ENCODE data around the gene NCCRP1.

Gene NCCRP1

GRCh38 chr19:39157275-39157996 lies 39.3 kb upstream of the NCCRP1 start:
- Histone ChIP-seq H3K36me3 (ENCODE audit: insufficient read depth, low read length) (no peaks in the 10 kb centered on the region), H3K4me3 (ENCODE audit: low read length) (no peak overlapping the region), H3K9me3 (ENCODE audit: low read length) (no peaks in the 10 kb centered on the region), H2AFZ (ENCODE audit: low read depth, low read length) (no peak overlapping the region), H3K27me3 (ENCODE audit: insufficient read depth, low read length) (no peaks in the 10 kb centered on the region), H3K4me1 (ENCODE audit: insufficient read depth, low read length) (no peaks in the 10 kb centered on the region)

GRCh38 chr19:39157997-39158389 lies 38.8 kb upstream of the NCCRP1 start:
- Histone ChIP-seq H3K27me3 (ENCODE audit: insufficient read depth, low read length) (no peaks in the 10 kb centered on the region), H3K4me3 (ENCODE audit: low read length) (no peak overlapping the region), H2AFZ (ENCODE audit: low read depth, low read length) (no peak overlapping the region), H3K4me1 (ENCODE audit: insufficient read depth, low read length) (peaks cover 3% of the 10 kb centered on the region), H3K9me3 (ENCODE audit: low read length) (no peaks in the 10 kb centered on the region), H3K36me3 (ENCODE audit: insufficient read depth, low read length) (no peaks in the 10 kb centered on the region)

GRCh38 chr19:39158646-39159260 lies 38.0 kb upstream of the NCCRP1 start:
- Histone ChIP-seq H2AFZ (ENCODE audit: low read depth, low read length) (no peak overlapping the region), H3K4me3 (ENCODE audit: low read length) (no peak overlapping the region), H3K27me3 (ENCODE audit: insufficient read depth, low read length) (no peaks in the 10 kb centered on the region), H3K9me3 (ENCODE audit: low read length) (no peaks in the 10 kb centered on the region), H3K4me1 (ENCODE audit: insufficient read depth, low read length) (peaks cover 4% of the 10 kb centered on the region), H3K36me3 (ENCODE audit: insufficient read depth, low read length) (no peaks in the 10 kb centered on the region)

GRCh38 chr19:39160523-39160861 lies 36.3 kb upstream of the NCCRP1 start:
- peaks cover 4% of the 10 kb centered on the region for H3K4me1 ChIP-seq (ENCODE audit: insufficient read depth, low read length)
- H3K9me3 ChIP-seq (ENCODE audit: low read length) = no peaks in the 10 kb centered on the region
- H3K27me3 ChIP-seq (ENCODE audit: insufficient read depth, low read length) = no peaks in the 10 kb centered on the region

GRCh38 chr19:39160889-39161672 lies 35.7 kb upstream of the NCCRP1 start:
- Histone ChIP-seq H3K27me3 (ENCODE audit: insufficient read depth, low read length) (no peaks in the 10 kb centered on the region), H3K4me3 (ENCODE audit: low read length) (no peak overlapping the region), H3K9me3 (ENCODE audit: low read length) (no peaks in the 10 kb centered on the region), H2AFZ (ENCODE audit: low read depth, low read length) (no peak overlapping the region), H3K36me3 (ENCODE audit: insufficient read depth, low read length) (no peaks in the 10 kb centered on the region), H3K4me1 (ENCODE audit: insufficient read depth, low read length) (peaks cover 4% of the 10 kb centered on the region)

More at GRCh38 chr19:39160523-39160861, 36.3 kb upstream of the NCCRP1 start:
- Histone ChIP-seq H2AFZ (ENCODE audit: low read depth, low read length) (no peak overlapping the region), H3K4me3 (ENCODE audit: low read length) (no peak overlapping the region), H3K36me3 (ENCODE audit: insufficient read depth, low read length) (no peaks in the 10 kb centered on the region)

GRCh38 chr19:39162441-39163043 lies 34.2 kb upstream of the NCCRP1 start:
- no peaks in the 10 kb centered on the region for H3K27me3 ChIP-seq (ENCODE audit: insufficient read depth, low read length)
- no peaks in the 10 kb centered on the region for H3K36me3 ChIP-seq (ENCODE audit: insufficient read depth, low read length)
- H3K9me3 ChIP-seq (ENCODE audit: low read length) = no peaks in the 10 kb centered on the region
- H2AFZ ChIP-seq (ENCODE audit: low read depth, low read length) = no peak overlapping the region
- H3K4me1 ChIP-seq (ENCODE audit: insufficient read depth, low read length) = peaks cover 4% of the 10 kb centered on the region
- H3K4me3 ChIP-seq (ENCODE audit: low read length) = no peak overlapping the region

- Histone ChIP-seq H2AFZ (ENCODE audit: low read depth, low read length) (no peak overlapping the region), H3K27me3 (ENCODE audit: insufficient read depth, low read length) (no peaks in the 10 kb centered on the region), H3K4me1 (ENCODE audit: insufficient read depth, low read length) (peaks cover 4% of the 10 kb centered on the region), H3K36me3 (ENCODE audit: insufficient read depth, low read length) (no peaks in the 10 kb centered on the region), H3K4me3 (ENCODE audit: low read length) (no peak overlapping the region), H3K9me3 (ENCODE audit: low read length) (no peaks in the 10 kb centered on the region)
These were observed 33.1 kb upstream of the NCCRP1 start for GRCh38 chr19:39163621-39164020.

GRCh38 chr19:39164289-39164688 lies 32.5 kb upstream of the NCCRP1 start:
- Histone ChIP-seq H3K36me3 (ENCODE audit: insufficient read depth, low read length) (no peaks in the 10 kb centered on the region), H3K4me1 (ENCODE audit: insufficient read depth, low read length) (peaks cover 4% of the 10 kb centered on the region), H3K9me3 (ENCODE audit: low read length) (no peaks in the 10 kb centered on the region), H3K4me3 (ENCODE audit: low read length) (no peak overlapping the region), H2AFZ (ENCODE audit: low read depth, low read length) (no peak overlapping the region), H3K27me3 (ENCODE audit: insufficient read depth, low read length) (no peaks in the 10 kb centered on the region)

- Histone ChIP-seq H3K9me3 (ENCODE audit: low read length) (no peaks in the 10 kb centered on the region), H3K36me3 (ENCODE audit: insufficient read depth, low read length) (peaks cover 4% of the 10 kb centered on the region), H3K27me3 (ENCODE audit: insufficient read depth, low read length) (no peaks in the 10 kb centered on the region), H2AFZ (ENCODE audit: low read depth, low read length) (no peak overlapping the region), H3K4me3 (ENCODE audit: low read length) (no peak overlapping the region), H3K4me1 (ENCODE audit: insufficient read depth, low read length) (peaks cover 4% of the 10 kb centered on the region)
These were observed 30.9 kb upstream of the NCCRP1 start for GRCh38 chr19:39165857-39166256.

GRCh38 chr19:39166571-39167391 lies 30.0 kb upstream of the NCCRP1 start:
- no peaks in the 10 kb centered on the region for H3K27me3 ChIP-seq (ENCODE audit: insufficient read depth, low read length)
- H2AFZ ChIP-seq (ENCODE audit: low read depth, low read length) = no peak overlapping the region

GRCh38 chr19:39167461-39168257 lies 29.1 kb upstream of the NCCRP1 start:
- no peaks in the 10 kb centered on the region for H3K27me3 ChIP-seq (ENCODE audit: insufficient read depth, low read length)
- H3K4me3 ChIP-seq (ENCODE audit: low read length) = no peak overlapping the region
- H2AFZ ChIP-seq (ENCODE audit: low read depth, low read length) = no peak overlapping the region
- peaks cover 4% of the 10 kb centered on the region for H3K4me1 ChIP-seq (ENCODE audit: insufficient read depth, low read length)
- no peaks in the 10 kb centered on the region for H3K9me3 ChIP-seq (ENCODE audit: low read length)
- H3K36me3 ChIP-seq (ENCODE audit: insufficient read depth, low read length) = peaks cover 7% of the 10 kb centered on the region

More at GRCh38 chr19:39166571-39167391, 30.0 kb upstream of the NCCRP1 start:
- H3K9me3 ChIP-seq (ENCODE audit: low read length) = no peaks in the 10 kb centered on the region
- peaks cover 4% of the 10 kb centered on the region for H3K4me1 ChIP-seq (ENCODE audit: insufficient read depth, low read length)
- no peak overlapping the region for H3K4me3 ChIP-seq (ENCODE audit: low read length)
- H3K36me3 ChIP-seq (ENCODE audit: insufficient read depth, low read length) = peaks cover 7% of the 10 kb centered on the region
